Measurements from ENCODE around the gene STK38. TPM values are rescaled to one million over a fixed set of nuclear protein-coding genes. Genes with fewer than 3 reads are reported as not detected.

STK38 gene
- total RNA-seq, 1 experiment from 2014 or later = 24.2 TPM

DNA sequence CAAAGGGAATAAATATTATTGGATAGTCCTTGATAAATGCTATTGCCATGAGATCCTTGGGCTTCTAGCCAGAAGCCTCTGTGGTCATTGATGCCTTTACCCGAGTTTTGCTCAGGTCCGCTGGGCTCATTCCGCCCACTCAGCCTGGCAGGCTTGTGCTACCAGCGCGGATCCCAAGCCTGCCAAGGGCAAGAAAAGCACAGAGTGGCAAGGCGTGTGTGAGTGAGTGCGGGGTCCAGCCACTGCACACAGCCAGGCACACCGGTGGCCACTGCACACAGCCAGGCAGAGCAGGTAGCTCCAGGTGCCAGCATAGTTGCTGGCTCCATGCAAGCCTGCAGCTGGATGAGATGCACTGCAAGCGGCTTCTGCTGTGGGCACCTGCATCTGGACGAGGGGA is 38.7 kb downstream of the STK38 start:
- TF ChIP-seq, protein P1, sequence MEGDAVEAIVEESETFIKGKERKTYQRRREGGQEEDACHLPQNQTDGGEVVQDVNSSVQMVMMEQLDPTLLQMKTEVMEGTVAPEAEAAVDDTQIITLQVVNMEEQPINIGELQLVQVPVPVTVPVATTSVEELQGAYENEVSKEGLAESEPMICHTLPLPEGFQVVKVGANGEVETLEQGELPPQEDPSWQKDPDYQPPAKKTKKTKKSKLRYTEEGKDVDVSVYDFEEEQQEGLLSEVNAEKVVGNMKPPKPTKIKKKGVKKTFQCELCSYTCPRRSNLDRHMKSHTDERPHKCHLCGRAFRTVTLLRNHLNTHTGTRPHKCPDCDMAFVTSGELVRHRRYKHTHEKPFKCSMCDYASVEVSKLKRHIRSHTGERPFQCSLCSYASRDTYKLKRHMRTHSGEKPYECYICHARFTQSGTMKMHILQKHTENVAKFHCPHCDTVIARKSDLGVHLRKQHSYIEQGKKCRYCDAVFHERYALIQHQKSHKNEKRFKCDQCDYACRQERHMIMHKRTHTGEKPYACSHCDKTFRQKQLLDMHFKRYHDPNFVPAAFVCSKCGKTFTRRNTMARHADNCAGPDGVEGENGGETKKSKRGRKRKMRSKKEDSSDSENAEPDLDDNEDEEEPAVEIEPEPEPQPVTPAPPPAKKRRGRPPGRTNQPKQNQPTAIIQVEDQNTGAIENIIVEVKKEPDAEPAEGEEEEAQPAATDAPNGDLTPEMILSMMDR (conservative IDR thresholded peaks at IDR 0.05; ENCODE audit: low read depth, low read length) = no peak
- no peak for TF ChIP-seq EZH2 (IDR thresholded peaks at IDR 0.05; ENCODE audit: borderline replicate concordance, low read depth, low read length, poor library complexity, severe bottlenecking)
- no peak for DNase-seq (ENCODE audit: low spot score)
- ChIA-PET CTCF (no interaction called here), POLR2A (ENCODE audit: low non-redundant PET) (interaction anchor here (0.6 kb wide), 1 partner anchor 15 kb away, joined by 3 read pairs; no protein-coding TSS in a partner anchor)
- Histone ChIP-seq H3K27me3 (replicated peaks; ENCODE audit: insufficient read depth, low read depth, low read length, poor library complexity) (no peaks in the 10 kb centered on the region), H3K27ac (ENCODE audit: low read depth, low read length, poor library complexity, severe bottlenecking) (no peak overlapping the region), H3K36me3 (ENCODE audit: insufficient read depth, low read length, poor library complexity, severe bottlenecking) (no peaks in the 10 kb centered on the region), H3K4me1 (ENCODE audit: insufficient read depth, low read length, poor library complexity, severe bottlenecking) (no peaks in the 10 kb centered on the region), H3K4me3 (ENCODE audit: low read depth, low read length, poor library complexity, severe bottlenecking) (no peak overlapping the region), H3K9me3 (ENCODE audit: low read depth, low read length, poor library complexity, severe bottlenecking) (no peaks in the 10 kb centered on the region)
- intact Hi-C loops (cut with micrococcal nuclease; ENCODE audit: unreplicated experiment) = no loop called here
- BruUV-seq (replicated peaks) = no TSS peak

DNA sequence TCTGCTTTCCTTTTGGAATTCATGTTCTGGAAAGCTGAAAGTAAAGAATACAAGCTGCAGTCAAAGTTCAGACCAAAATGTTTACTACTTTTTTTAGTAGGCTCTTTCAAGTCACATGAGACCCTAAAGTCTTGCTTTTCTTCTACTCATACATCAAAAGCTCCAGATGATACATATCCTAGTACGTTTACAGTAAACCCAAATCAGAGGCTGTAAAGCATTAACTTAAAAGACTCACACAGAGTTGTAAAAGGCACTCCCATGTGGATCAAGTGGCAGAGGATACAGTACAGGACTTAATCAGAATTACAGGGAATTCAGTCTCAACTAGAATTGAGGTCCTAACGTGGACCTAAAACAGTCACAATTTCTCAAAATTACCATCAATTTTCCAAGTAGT is 40.7 kb downstream of the STK38 start:
- no peak for DNase-seq (ENCODE audit: low spot score)
- intact Hi-C loops (cut with micrococcal nuclease; ENCODE audit: unreplicated experiment) = no loop called here
- Histone ChIP-seq H3K36me3 (ENCODE audit: insufficient read depth, low read length, poor library complexity, severe bottlenecking) (no peaks in the 10 kb centered on the region), H3K4me1 (ENCODE audit: insufficient read depth, low read length, poor library complexity, severe bottlenecking) (no peaks in the 10 kb centered on the region), H3K9me3 (ENCODE audit: low read depth, low read length, poor library complexity, severe bottlenecking) (no peaks in the 10 kb centered on the region), H3K27me3 (replicated peaks; ENCODE audit: insufficient read depth, low read depth, low read length, poor library complexity) (no peaks in the 10 kb centered on the region), H3K27ac (ENCODE audit: low read depth, low read length, poor library complexity, severe bottlenecking) (no peak overlapping the region), H3K4me3 (ENCODE audit: low read depth, low read length, poor library complexity, severe bottlenecking) (no peak overlapping the region)
- POLR2A ChIA-PET (ENCODE audit: low non-redundant PET) = no interaction called here
- no peak for TF ChIP-seq EZH2 (IDR thresholded peaks at IDR 0.05; ENCODE audit: borderline replicate concordance, low read depth, low read length, poor library complexity, severe bottlenecking)
- TF ChIP-seq, protein P1 (conservative IDR thresholded peaks at IDR 0.05; ENCODE audit: low read depth, low read length) = no peak
- BruUV-seq (replicated peaks) = no TSS peak
- CTCF ChIA-PET = no interaction called here

DNA sequence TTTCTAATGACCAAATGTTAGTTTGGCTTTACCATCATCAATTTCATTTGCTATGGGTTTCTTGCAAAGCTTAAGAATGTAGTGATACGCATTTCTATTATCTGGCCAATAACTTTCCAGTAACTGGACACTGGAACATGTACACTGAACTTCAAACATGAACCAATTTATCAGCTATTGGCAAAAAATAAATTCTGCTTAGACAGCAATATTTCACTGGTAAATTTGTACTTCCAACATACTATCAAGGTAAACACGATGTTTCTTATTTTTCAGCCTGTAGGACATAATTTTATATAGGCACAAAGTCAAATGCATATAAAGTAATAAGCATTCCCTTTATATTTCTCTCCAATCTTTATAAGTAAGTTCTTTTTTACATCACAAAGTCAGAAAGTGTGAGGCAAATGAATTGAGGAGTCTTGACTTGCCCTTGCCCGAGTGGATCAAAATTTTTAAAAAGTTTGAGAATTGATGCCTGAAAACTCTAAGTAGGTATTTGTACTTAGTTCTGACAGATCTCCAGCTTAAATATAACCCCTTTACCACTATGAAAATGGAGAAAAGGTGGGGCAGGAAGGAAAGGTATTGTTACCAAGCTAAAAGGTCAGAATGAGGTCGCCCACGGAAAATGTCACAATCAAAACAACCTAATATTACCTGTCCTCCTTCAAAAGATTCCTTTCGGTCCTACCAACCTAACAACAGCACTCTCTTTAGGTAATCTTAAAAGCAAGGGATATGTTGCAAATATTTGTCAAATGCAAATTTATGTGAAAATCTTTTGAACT is 41.3 kb downstream of the STK38 start:
- ChIA-PET CTCF (no interaction called here), POLR2A (ENCODE audit: low non-redundant PET) (no interaction called here)
- Histone ChIP-seq H3K36me3 (ENCODE audit: insufficient read depth, low read length, poor library complexity, severe bottlenecking) (no peaks in the 10 kb centered on the region), H3K4me3 (ENCODE audit: low read depth, low read length, poor library complexity, severe bottlenecking) (no peak overlapping the region), H3K27ac (ENCODE audit: low read depth, low read length, poor library complexity, severe bottlenecking) (no peak overlapping the region), H3K4me1 (ENCODE audit: insufficient read depth, low read length, poor library complexity, severe bottlenecking) (no peaks in the 10 kb centered on the region), H3K27me3 (replicated peaks; ENCODE audit: insufficient read depth, low read depth, low read length, poor library complexity) (no peaks in the 10 kb centered on the region), H3K9me3 (ENCODE audit: low read depth, low read length, poor library complexity, severe bottlenecking) (no peaks in the 10 kb centered on the region)
- TF ChIP-seq, protein P1 (conservative IDR thresholded peaks at IDR 0.05; ENCODE audit: low read depth, low read length) = no peak
- no peak for TF ChIP-seq EZH2 (IDR thresholded peaks at IDR 0.05; ENCODE audit: borderline replicate concordance, low read depth, low read length, poor library complexity, severe bottlenecking)
- intact Hi-C loops (cut with micrococcal nuclease; ENCODE audit: unreplicated experiment) = no loop called here
- no peak for DNase-seq (ENCODE audit: low spot score)
- BruUV-seq (replicated peaks) = no TSS peak

All from A673 (cell line).